Activated CD8-positive, alpha-beta memory T cell treated with anti-CD3 and anti-CD28 coated beads for 36 hours (primary cell): ENCODE data around the gene SCN4A. TPM values are rescaled to one million over a fixed set of nuclear protein-coding genes. Genes with fewer than 3 reads are reported as not detected.

Source experiments
- CTCF ChIA-PET: fragments of 350-600 bp; sonication (Branson Sonifier 250); formaldehyde crosslinking; loops from one replicate; lab custom pipeline; 2021; ENCODE audit warnings: antibody characterized with exemption; lab: Charles Lee
- POLR2A ChIA-PET: fragments of 350-600 bp; sonication (Branson Sonifier 250); formaldehyde crosslinking; loops from one replicate; lab custom pipeline; 2021; ENCODE audit warnings: antibody characterized with exemption; lab: Charles Lee
- total RNA-seq, 2 experiments: library from RNA; stranded (reverse); gene quantifications; one replicate each; pipeline ENCODE4 v1.2.3, GENCODE V29; 2021

The SCN4A gene
- total RNA-seq, 2 experiments from 2014 or later = 0.11 to 0.27 TPM

GRCh38 chr17:64004218-64004770 lies 31.6 kb upstream of the SCN4A start:
- POLR2A ChIA-PET = no interaction called here
- CTCF ChIA-PET = interaction anchor here (1.3 kb wide), 1 partner anchor 23 kb away, joined by 3 read pairs; no protein-coding TSS in a partner anchor

- POLR2A ChIA-PET = no interaction called here
Measured at GRCh38 chr17:64003526-64004121, 30.9 kb upstream of the SCN4A start.

GRCh38 chr17:64002658-64003525 lies 30.2 kb upstream of the SCN4A start:
- ChIA-PET POLR2A (no interaction called here), CTCF (no interaction called here)

More at GRCh38 chr17:64003526-64004121, 30.9 kb upstream of the SCN4A start:
- CTCF ChIA-PET = no interaction called here

- POLR2A ChIA-PET = no interaction called here
- CTCF ChIA-PET = interaction anchor here (0.9 to 1.2 kb wide), 3 partner anchors 9 to 11 kb away, joined by 3 to 4 read pairs (median 4); no protein-coding TSS in a partner anchor
Measured at GRCh38 chr17:64001763-64002529, 29.2 kb upstream of the SCN4A start.

GRCh38 chr17:64001091-64001579 lies 28.4 kb upstream of the SCN4A start:
- POLR2A ChIA-PET = interaction anchor here (0.7 kb wide), 1 partner anchor 98 kb away, joined by 7 read pairs; no protein-coding TSS in a partner anchor

GRCh38 chr17:63999680-64000531 lies 27.2 kb upstream of the SCN4A start:
- POLR2A ChIA-PET = interaction anchor here (0.6 to 2.6 kb wide), 2 partner anchors 19 to 20 kb away, joined by 4 to 14 read pairs; partner anchors contain the start of gene ICAM2
- CTCF ChIA-PET = interaction anchor here (0.9 to 2.2 kb wide), 3 partner anchors 9 to 146 kb away, joined by 3 to 9 read pairs (median 3); partner anchors contain the start of gene ICAM2

More at GRCh38 chr17:64001091-64001579, 28.4 kb upstream of the SCN4A start:
- CTCF ChIA-PET = interaction anchor here (1.2 kb wide), 2 partner anchors 10 to 11 kb away, joined by 3 to 4 read pairs; no protein-coding TSS in a partner anchor

GRCh38 chr17:63998721-63999679 lies 26.3 kb upstream of the SCN4A start:
- ChIA-PET CTCF (interaction anchor here (0.5 to 2.6 kb wide), 7 partner anchors 8 to 147 kb away, joined by 3 to 11 read pairs (median 4); partner anchors contain the start of gene ICAM2), POLR2A (interaction anchor here (0.6 to 2.6 kb wide), 2 partner anchors 19 to 21 kb away, joined by 4 to 14 read pairs; partner anchors contain the start of gene ICAM2)

- CTCF ChIA-PET = interaction anchor here (0.5 to 2.6 kb wide), 5 partner anchors 8 to 78 kb away, joined by 3 to 11 read pairs (median 4); no protein-coding TSS in a partner anchor
Measured at GRCh38 chr17:63998050-63998720, 25.5 kb upstream of the SCN4A start, which contains the start of gene PRR29. TSS of gene PRR29 (plus strand) at chr17:63998351. CDS start at chr17:63998365, 14 bp downstream.

GRCh38 chr17:63997341-63998048 lies 24.8 kb upstream of the SCN4A start:
- CTCF ChIA-PET = interaction anchor here (1.1 to 2.6 kb wide), 4 partner anchors 28 to 78 kb away, joined by 3 to 11 read pairs (median 4); no protein-coding TSS in a partner anchor

More at GRCh38 chr17:63998050-63998720, 25.5 kb upstream of the SCN4A start, which contains the start of gene PRR29:
- POLR2A ChIA-PET = interaction anchor here (2.6 kb wide), 1 partner anchor 22 kb away, joined by 14 read pairs; the partner anchor contains the start of gene ICAM2

GRCh38 chr17:63996430-63997182 lies 23.9 kb upstream of the SCN4A start:
- CTCF ChIA-PET = interaction anchor here (1.3 to 2.6 kb wide), 3 partner anchors 29 to 77 kb away, joined by 3 to 11 read pairs (median 5); no protein-coding TSS in a partner anchor
- POLR2A ChIA-PET = no interaction called here

More at GRCh38 chr17:63997341-63998048, 24.8 kb upstream of the SCN4A start:
- POLR2A ChIA-PET = interaction anchor here (2.6 kb wide), 1 partner anchor 23 kb away, joined by 14 read pairs; the partner anchor contains the start of gene ICAM2

GRCh38 chr17:63995626-63996025 lies 22.9 kb upstream of the SCN4A start:
- ChIA-PET POLR2A (no interaction called here), CTCF (interaction anchor here (1.5 kb wide), 1 partner anchor 45 kb away, joined by 3 read pairs; no protein-coding TSS in a partner anchor)

- CTCF ChIA-PET = interaction anchor here (0.7 to 1.8 kb wide), 5 partner anchors 8 to 140 kb away, joined by 3 to 8 read pairs (median 4); partner anchors contain the start of gene ICAM2
- POLR2A ChIA-PET = no interaction called here
Measured at GRCh38 chr17:63993368-63993985, 20.8 kb upstream of the SCN4A start.

- ChIA-PET CTCF (interaction anchor here (0.7 to 2.0 kb wide), 5 partner anchors 45 to 88 kb away, joined by 3 to 26 read pairs (median 4); partner anchors contain the start of gene GH1), POLR2A (no interaction called here)
Measured at GRCh38 chr17:63991611-63992010, 18.9 kb upstream of the SCN4A start.
